Naive thymus-derived CD8-positive, alpha-beta T cell (primary cell): ENCODE measurements around the gene PORCN. TPM values are rescaled to one million over a fixed set of nuclear protein-coding genes. Genes with fewer than 3 reads are reported as not detected.

Source experiments
- ATAC-seq, 2 donors: fragments of 150-1000 bp; cut with Tn5 transposase in 1 of 2; sonication (Bioruptor Pico), chemical (Tn5 transposase) in 1 of 2; 1 replicate in 1 of 2; 2 replicates in 1 of 2; pipeline ENCODE4 v1.10.0; 2021; ENCODE audit warnings: mild to moderate bottlenecking in 2 of 2, moderate library complexity in 2 of 2
- POLR2A ChIA-PET: fragments of 350-600 bp; sonication (Branson Sonifier 250); formaldehyde crosslinking; loops from one replicate; lab custom pipeline; 2021; ENCODE audit warnings: antibody characterized with exemption; lab: Charles Lee
- DNase-seq, 10 donors: peaks; one replicate each; pipeline versions ENCODE4 v3.0.0 to v3.0.0-alpha.2; 2020 to 2022
- H3K27ac Mint-ChIP-seq, 10 donors: one replicate each; pipeline ENCODE4 v1.8.0; 2020 to 2022; ENCODE audit warnings: mild to moderate bottlenecking in 10 of 10, mixed read lengths in 10 of 10, moderate library complexity in 4 of 10, inconsistent platforms in 1 of 10
- H3K27me3 Mint-ChIP-seq, 5 donors: one replicate each; pipeline ENCODE4 v1.8.0; 2021 to 2022; ENCODE audit warnings: mixed read lengths in 5 of 5
- H3K36me3 Mint-ChIP-seq, 3 donors: one replicate each; pipeline ENCODE4 v1.8.0; 2020 to 2022; ENCODE audit warnings: mixed read lengths in 3 of 3, mild to moderate bottlenecking in 2 of 3, inconsistent platforms in 1 of 3
- H3K4me1 Mint-ChIP-seq, 4 donors: one replicate each; pipeline ENCODE4 v1.8.0; 2021 to 2022; ENCODE audit warnings: mixed read lengths in 4 of 4
- H3K4me3 Mint-ChIP-seq, 10 donors: one replicate each; pipeline ENCODE4 v1.8.0; 2020 to 2022; ENCODE audit warnings: mild to moderate bottlenecking in 10 of 10, mixed read lengths in 10 of 10, moderate library complexity in 6 of 10, inconsistent platforms in 1 of 10
- H3K9me3 Mint-ChIP-seq, 9 donors: one replicate each; pipeline ENCODE4 v1.8.0; 2020 to 2022; ENCODE audit warnings: mixed read lengths in 9 of 9, mild to moderate bottlenecking in 3 of 9, inconsistent platforms in 1 of 9, moderate library complexity in 1 of 9
- polyA plus RNA-seq, 3 donors: library from polyadenylated mRNA; unstranded; fragments of 300-500 nt; fragmentation: Illumina TruSeq; gene quantifications; one replicate each; pipeline ENCODE4 v1.2.3, GENCODE V29; 2021
- total RNA-seq, 8 experiments: library from RNA in 2 of 8; stranded (reverse) in 2 of 8; gene quantifications; one replicate each; pipeline ENCODE4 v1.2.3 and lab custom pipeline; 2021 to 2026

PORCN gene
- total and polyA plus RNA-seq, 5 experiments from 2014 or later, result 10.4 to 18.2 (median 14.9) TPM

- H3K27me3 Mint-ChIP-seq, result no peaks in the 10 kb centered on the region
- H3K4me1 Mint-ChIP-seq, result peaks cover 0 to 4% (median 1%) of the 10 kb centered on the region in 4 donors
- no peak overlapping the region for H3K27ac Mint-ChIP-seq
- H3K36me3 Mint-ChIP-seq, result peaks cover 0 to 58% (median 0%) of the 10 kb centered on the region in 3 donors
- no peak for ATAC-seq
- no peak for DNase-seq
- no peaks in the 10 kb centered on the region for H3K9me3 Mint-ChIP-seq
- POLR2A ChIA-PET, result no interaction called here
- no peak overlapping the region for H3K4me3 Mint-ChIP-seq
These were observed 50.8 kb downstream of the PORCN start for GRCh38 chrX:48559636-48560035.

GRCh38 chrX:48560056-48560455 lies 51.3 kb downstream of the PORCN start:
- Mint-ChIP-seq H3K4me3 (no peak overlapping the region), H3K4me1 (no peaks in the 10 kb centered on the region), H3K27ac (peak overlapping the region in 1 of 10 donors; percentile 62), H3K36me3 (peaks cover 0 to 55% (median 0%) of the 10 kb centered on the region in 3 donors), H3K27me3 (no peaks in the 10 kb centered on the region), H3K9me3 (no peaks in the 10 kb centered on the region)
- POLR2A ChIA-PET, result no interaction called here
- no peak for DNase-seq
- no peak for ATAC-seq

DNA sequence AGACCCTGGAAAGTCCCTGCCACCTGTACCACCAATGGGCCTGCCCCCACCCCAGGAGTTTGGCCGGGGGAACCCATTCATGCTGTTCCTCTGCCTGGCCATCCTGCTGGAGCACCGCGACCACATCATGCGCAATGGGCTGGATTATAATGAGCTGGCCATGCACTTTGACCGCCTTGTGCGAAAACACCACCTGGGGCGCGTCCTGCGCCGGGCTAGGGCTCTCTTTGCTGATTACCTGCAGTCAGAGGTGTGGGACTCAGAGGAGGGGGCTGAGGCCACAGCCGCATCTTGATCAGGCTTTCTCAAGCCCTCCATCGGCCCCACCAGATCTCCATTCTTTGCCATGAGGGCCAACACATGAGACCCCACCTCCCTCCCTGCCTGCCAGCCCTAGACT lies 51.9 kb downstream of the PORCN start:
- ATAC-seq, result no peak
- Mint-ChIP-seq H3K4me3 (no peak overlapping the region), H3K27me3 (no peaks in the 10 kb centered on the region), H3K4me1 (no peaks in the 10 kb centered on the region), H3K36me3 (peaks cover 0 to 49% (median 0%) of the 10 kb centered on the region in 3 donors), H3K9me3 (no peaks in the 10 kb centered on the region), H3K27ac (no peak overlapping the region)
- POLR2A ChIA-PET, result interaction anchor here (1.4 kb wide), 1 partner anchor 13 kb away, joined by 4 read pairs; the partner anchor contains the start of gene RBM3
- no peak for DNase-seq

- H3K36me3 Mint-ChIP-seq, result peaks cover 0 to 3% (median 2%) of the 10 kb centered on the region in 3 donors
- no peak overlapping the region for H3K4me3 Mint-ChIP-seq
- DNase-seq (no peak), ATAC-seq (no peak)
- peaks cover 0 to 2% (median 0%) of the 10 kb centered on the region in 9 donors for H3K9me3 Mint-ChIP-seq
- peaks cover 2 to 13% (median 9%) of the 10 kb centered on the region in 4 donors for H3K4me1 Mint-ChIP-seq
- POLR2A ChIA-PET, result no interaction called here
- H3K27ac Mint-ChIP-seq, result no peak overlapping the region
- no peaks in the 10 kb centered on the region for H3K27me3 Mint-ChIP-seq
These were observed 61.2 kb downstream of the PORCN start for GRCh38 chrX:48569958-48570357.

Other genes with a start within 250 kb of the PORCN start
- gene SSX3, start 152.3 kb upstream of the PORCN start, total RNA-seq, result not detected
- gene SSX3, start 152.3 kb upstream of the PORCN start, polyA plus RNA-seq, result not detected
- gene SSX4, start 125.5 kb upstream of the PORCN start, total RNA-seq, result not detected
- not detected for gene SSX4, start 125.5 kb upstream of the PORCN start, polyA plus RNA-seq
- gene SSX4B, start 97.0 kb upstream of the PORCN start, total RNA-seq, result not detected
- gene SSX4B, start 97.0 kb upstream of the PORCN start, polyA plus RNA-seq, result not detected
- gene SLC38A5, start 38.7 kb upstream of the PORCN start, total RNA-seq, result 10 to 100 TPM; 17.0 to 18.2 TPM
- 10 to 100 TPM; 11.9 to 18.6 (median 14.0) TPM for gene SLC38A5, start 38.7 kb upstream of the PORCN start, polyA plus RNA-seq
- gene FTSJ1, start 32.8 kb upstream of the PORCN start, total RNA-seq, result 10 to 100 TPM; 50.6 to 53.0 TPM
- 10 to 100 TPM; 61.5 to 63.4 (median 62.3) TPM for gene FTSJ1, start 32.8 kb upstream of the PORCN start, polyA plus RNA-seq
- gene EBP, start 12.8 kb downstream of the PORCN start, total RNA-seq, result 10 to 100 TPM; 30.7 to 36.9 TPM
- gene EBP, start 12.8 kb downstream of the PORCN start, polyA plus RNA-seq, result 10 to 100 TPM; 77.0 to 88.8 (median 85.2) TPM
- gene TBC1D25, start 30.7 kb downstream of the PORCN start, total RNA-seq, result 10 to 100 TPM; 24.4 to 25.9 TPM
- 10 to 100 TPM; 14.3 to 19.3 (median 18.0) TPM for gene TBC1D25, start 30.7 kb downstream of the PORCN start, polyA plus RNA-seq
- 100 to 1,000 TPM; 204 to 209 TPM for gene RBM3, start 65.5 kb downstream of the PORCN start, total RNA-seq
- gene RBM3, start 65.5 kb downstream of the PORCN start, polyA plus RNA-seq, result 100 to 1,000 TPM; 206 to 235 (median 235) TPM
- gene WDR13, start 88.5 kb downstream of the PORCN start, total RNA-seq, result 10 to 100 TPM; 49.5 to 51.5 TPM
- 10 to 100 TPM; 32.2 to 45.5 (median 40.6) TPM for gene WDR13, start 88.5 kb downstream of the PORCN start, polyA plus RNA-seq
- 10 to 100 TPM; 98.4 to 99.7 TPM for gene WAS, start 174.8 kb downstream of the PORCN start, total RNA-seq
- gene WAS, start 174.8 kb downstream of the PORCN start, polyA plus RNA-seq, result 10 to 100 TPM; 13.9 to 25.1 (median 19.7) TPM
- gene SUV39H1, start 187.7 kb downstream of the PORCN start, total RNA-seq, result 1 to 10 TPM; 9.4 to 9.8 TPM
- 10 to 100 TPM in 2 of 3 donors, 1 to 10 TPM in 1; 9.8 to 13.9 (median 10.2) TPM for gene SUV39H1, start 187.7 kb downstream of the PORCN start, polyA plus RNA-seq